Measurements from ENCODE around the gene ZSWIM4. TPM values are rescaled to one million over a fixed set of nuclear protein-coding genes. Genes with fewer than 3 reads are reported as not detected.
A peak's percentile ranks its signal among the peaks of the same experiment; 100 is the strongest.

The ZSWIM4 gene
- total and polyA plus RNA-seq, 10 donors, result 1.5 to 14.8 (median 7.7) TPM

DNA sequence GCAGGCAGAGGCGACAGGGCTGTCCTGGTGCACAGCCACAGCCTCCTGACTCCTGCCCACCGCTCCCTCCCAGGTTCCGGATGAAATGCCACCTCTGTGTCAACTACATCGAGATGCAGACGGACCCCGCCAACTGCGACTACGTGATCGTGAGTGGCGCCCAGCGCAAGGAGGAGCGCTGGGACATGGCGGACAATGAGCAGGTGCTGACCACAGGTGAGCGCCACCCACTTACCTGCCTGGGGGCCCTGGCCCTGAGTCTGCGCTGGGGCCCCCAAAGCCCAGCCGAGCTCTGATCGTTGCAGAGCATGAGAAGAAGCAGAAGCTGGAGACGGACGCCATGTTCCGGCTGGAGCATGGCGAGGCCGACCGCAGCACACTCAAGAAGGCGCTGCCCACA is 36.4 kb upstream of the ZSWIM4 start:
- Histone ChIP-seq H3K36me3 (peaks cover 8 to 100% (median 92%) of the 10 kb centered on the region in 6 donors), H3K27ac (no peak overlapping the region), H3K4me1 (peaks cover 0 to 10% (median 6%) of the 10 kb centered on the region in 6 donors), H3K4me3 (no peak overlapping the region), H3K27me3 (replicated peaks in 1 of 7) (no peaks in the 10 kb centered on the region), H3K9me3 (no peaks in the 10 kb centered on the region)
- TF ChIP-seq, protein P1, sequence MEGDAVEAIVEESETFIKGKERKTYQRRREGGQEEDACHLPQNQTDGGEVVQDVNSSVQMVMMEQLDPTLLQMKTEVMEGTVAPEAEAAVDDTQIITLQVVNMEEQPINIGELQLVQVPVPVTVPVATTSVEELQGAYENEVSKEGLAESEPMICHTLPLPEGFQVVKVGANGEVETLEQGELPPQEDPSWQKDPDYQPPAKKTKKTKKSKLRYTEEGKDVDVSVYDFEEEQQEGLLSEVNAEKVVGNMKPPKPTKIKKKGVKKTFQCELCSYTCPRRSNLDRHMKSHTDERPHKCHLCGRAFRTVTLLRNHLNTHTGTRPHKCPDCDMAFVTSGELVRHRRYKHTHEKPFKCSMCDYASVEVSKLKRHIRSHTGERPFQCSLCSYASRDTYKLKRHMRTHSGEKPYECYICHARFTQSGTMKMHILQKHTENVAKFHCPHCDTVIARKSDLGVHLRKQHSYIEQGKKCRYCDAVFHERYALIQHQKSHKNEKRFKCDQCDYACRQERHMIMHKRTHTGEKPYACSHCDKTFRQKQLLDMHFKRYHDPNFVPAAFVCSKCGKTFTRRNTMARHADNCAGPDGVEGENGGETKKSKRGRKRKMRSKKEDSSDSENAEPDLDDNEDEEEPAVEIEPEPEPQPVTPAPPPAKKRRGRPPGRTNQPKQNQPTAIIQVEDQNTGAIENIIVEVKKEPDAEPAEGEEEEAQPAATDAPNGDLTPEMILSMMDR (IDR thresholded peaks at IDR 0.05 in 8 of 11, conservative IDR thresholded peaks at IDR 0.05 in 3 of 11), result no peak
- TF ChIP-seq POLR2AphosphoS5 (IDR thresholded peaks at IDR 0.05), result peak in 2 of 3 donors; percentile 17 to 43
- DNase-seq, result no peak
- intact Hi-C loops (cut with DNase I; ENCODE audit: low total_unique reads), result no loop called here
- WGBS, 5 donors, result 93 to 97% (median 95%) methylated on average over 18 to 24 of the region's 24 CpGs

DNA sequence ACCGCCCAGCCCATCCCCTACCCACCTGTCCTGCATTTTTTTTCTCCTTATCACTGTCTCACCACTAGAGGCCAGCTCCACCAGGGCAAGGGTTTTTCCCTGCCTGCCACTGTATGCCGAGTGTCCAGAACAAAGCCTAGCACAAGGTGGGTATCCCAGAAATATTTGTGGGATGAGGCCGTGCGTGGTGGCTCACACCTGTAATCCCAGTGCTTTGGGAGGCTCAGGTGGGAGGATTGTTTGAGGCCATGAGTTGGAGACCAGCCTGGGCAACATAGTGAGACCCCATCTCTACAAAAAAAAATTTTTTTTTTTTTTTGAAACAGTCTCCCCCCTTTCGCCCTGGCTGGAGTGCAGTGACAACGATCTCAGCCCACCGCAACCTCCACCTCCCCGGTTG is 33.8 kb upstream of the ZSWIM4 start:
- no peak for DNase-seq
- intact Hi-C loops (cut with DNase I; ENCODE audit: low total_unique reads), result no loop called here
- no peaks in the 10 kb centered on the region for H3K27me3 ChIP-seq (replicated peaks in 1 of 7)
- WGBS, 5 donors, result 83 to 99% (median 88%) methylated on average over 8 of the region's 8 CpGs
- TF ChIP-seq POLR2AphosphoS5 (IDR thresholded peaks at IDR 0.05), result no peak
- no peak for TF ChIP-seq POLR2A (IDR thresholded peaks at IDR 0.05)
- TF ChIP-seq, protein P1 (IDR thresholded peaks at IDR 0.05 in 8 of 11, conservative IDR thresholded peaks at IDR 0.05 in 3 of 11), result no peak
- no peaks in the 10 kb centered on the region for H3K9me3 ChIP-seq
- peaks cover 5 to 30% (median 23%) of the 10 kb centered on the region in 6 donors for H3K4me1 ChIP-seq
- peaks cover 3 to 81% (median 66%) of the 10 kb centered on the region in 6 donors for H3K36me3 ChIP-seq
- no peak overlapping the region for H3K4me3 ChIP-seq
- H3K27ac ChIP-seq, result no peak overlapping the region

DNA sequence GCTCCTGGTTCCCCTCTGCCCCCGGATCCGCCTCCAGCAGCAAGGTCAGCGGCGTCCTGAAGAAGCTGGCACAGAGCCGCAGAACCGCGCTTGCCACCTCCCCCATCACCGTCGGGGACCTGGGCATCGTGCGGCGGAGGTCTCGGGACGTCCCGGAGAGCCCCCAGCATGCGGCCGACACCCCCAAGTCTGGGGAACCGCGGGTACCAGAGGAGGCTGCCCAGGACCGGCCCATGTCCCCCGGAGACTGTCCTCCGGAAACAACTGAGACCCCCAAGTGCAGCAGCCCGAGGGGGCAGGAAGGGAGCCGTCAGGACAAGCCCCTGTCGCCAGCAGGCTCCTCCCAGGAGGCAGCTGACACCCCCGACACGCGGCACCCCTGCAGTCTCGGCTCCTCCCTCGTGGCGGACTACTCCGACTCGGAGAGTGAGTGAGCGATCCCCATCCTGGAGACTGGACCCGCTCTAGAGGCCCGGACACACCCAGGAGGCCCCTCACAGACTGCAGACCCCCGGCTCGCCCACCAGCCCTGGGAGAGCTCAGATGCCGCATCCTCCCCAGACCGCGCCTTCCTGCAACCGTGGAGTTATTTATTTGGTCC is 32.5 kb upstream of the ZSWIM4 start:
- WGBS, 5 donors, result 90 to 94% (median 91%) methylated on average over 28 to 42 of the region's 42 CpGs
- TF ChIP-seq POLR2AphosphoS5 (IDR thresholded peaks at IDR 0.05), result peak in 1 of 3 donors; percentile 47
- TF ChIP-seq, protein P1 (IDR thresholded peaks at IDR 0.05 in 8 of 11, conservative IDR thresholded peaks at IDR 0.05 in 3 of 11), result no peak
- TF ChIP-seq POLR2A (IDR thresholded peaks at IDR 0.05), result no peak
- intact Hi-C loops (cut with DNase I; ENCODE audit: low total_unique reads), result no loop called here
- Histone ChIP-seq H3K27ac (no peak overlapping the region), H3K4me1 (peaks cover 5 to 33% (median 23%) of the 10 kb centered on the region in 6 donors), H3K4me3 (no peak overlapping the region), H3K9me3 (no peaks in the 10 kb centered on the region), H3K27me3 (replicated peaks in 1 of 7) (no peaks in the 10 kb centered on the region), H3K36me3 (peaks cover 3 to 68% (median 53%) of the 10 kb centered on the region in 6 donors)
- DNase-seq, result no peak

DNA sequence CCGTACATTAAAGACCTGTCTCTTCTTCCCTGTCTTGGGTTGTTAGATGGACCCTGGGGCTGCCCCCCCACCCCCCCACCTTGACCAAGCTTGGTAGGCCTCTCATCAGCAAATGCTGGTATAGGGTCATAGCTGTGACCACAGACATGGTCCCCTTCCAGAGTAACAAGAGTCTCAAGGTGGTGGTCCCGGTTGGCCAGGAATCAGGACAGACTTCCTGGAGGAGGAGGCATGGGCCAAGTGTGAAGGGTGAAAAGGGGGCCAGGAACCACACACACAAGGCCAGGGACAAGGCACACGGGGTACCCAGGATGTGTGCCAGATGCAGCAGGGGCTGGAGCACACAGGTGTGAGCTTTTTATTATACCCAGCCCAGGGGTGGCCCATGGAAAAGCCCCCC is 32.0 kb upstream of the ZSWIM4 start:
- intact Hi-C loops (cut with DNase I; ENCODE audit: low total_unique reads), result no loop called here
- no peak for DNase-seq
- peaks cover 3 to 68% (median 50%) of the 10 kb centered on the region in 6 donors for H3K36me3 ChIP-seq
- H3K27ac ChIP-seq, result no peak overlapping the region
- peaks cover 5 to 33% (median 23%) of the 10 kb centered on the region in 6 donors for H3K4me1 ChIP-seq
- TF ChIP-seq POLR2AphosphoS5 (IDR thresholded peaks at IDR 0.05) (no peak), POLR2A (IDR thresholded peaks at IDR 0.05) (no peak)
- TF ChIP-seq, protein P1 (IDR thresholded peaks at IDR 0.05 in 8 of 11, conservative IDR thresholded peaks at IDR 0.05 in 3 of 11), result no peak
- H3K27me3 ChIP-seq (replicated peaks in 1 of 7), result no peaks in the 10 kb centered on the region
- 86 to 100% (median 93%) methylated on average over 2 to 3 of the region's 3 CpGs for WGBS, 5 donors
- no peaks in the 10 kb centered on the region for H3K9me3 ChIP-seq
- no peak overlapping the region for H3K4me3 ChIP-seq

Measured in spleen (tissue), 11 donors.